ENCODE measurements around the gene LMF1. TPM values are rescaled to one million over a fixed set of nuclear protein-coding genes. Genes with fewer than 3 reads are reported as not detected.
"Not testable (repeated sequence)": the region's sequence is repeated elsewhere in the genome, so short reads cannot be mapped to it uniquely, and the experiment has no call there.

LMF1 gene
- polyA plus RNA-seq, 2 donors: 8.2 to 17.2 TPM

DNA sequence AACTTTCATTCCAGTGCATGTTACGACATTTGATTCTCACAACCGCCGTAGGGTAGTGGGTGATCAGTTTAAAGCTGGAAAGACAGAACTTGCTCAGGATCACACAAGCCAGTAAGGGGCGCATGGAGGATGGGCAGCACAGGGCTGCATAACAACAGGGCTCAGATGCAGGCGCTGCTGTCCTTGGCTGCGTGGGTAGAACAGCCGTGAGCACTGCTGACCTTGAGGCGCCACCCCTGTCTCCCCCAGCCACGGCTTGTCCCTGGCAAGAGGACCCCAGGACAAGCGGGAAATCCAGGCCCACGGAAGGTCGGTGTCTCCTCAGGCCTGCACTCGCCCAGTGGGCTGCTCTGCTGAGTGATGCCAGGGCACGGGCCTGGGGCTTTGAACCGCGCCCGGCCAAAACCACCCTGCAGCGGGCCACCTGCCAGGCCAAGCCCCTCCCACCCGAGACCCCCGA, 84.7 kb downstream of the LMF1 start:
- Histone ChIP-seq H3K4me3 (ENCODE audit: low read depth in 1 of 2, low read length in 2 of 2) (no peak overlapping the region), H3K4me1 (ENCODE audit: control insufficient read depth in 2 of 2, insufficient read depth in 2 of 2, low read length in 1 of 2) (peaks cover 0 to 3% of the 10 kb centered on the region in 2 donors), H3K27ac (ENCODE audit: low read depth in 2 of 2, low read length in 1 of 2) (peak overlapping the region in 1 of 2 donors; percentile 26), H3K9me3 (ENCODE audit: control insufficient read depth in 2 of 2, insufficient read depth in 1 of 2, low read depth in 1 of 2, low read length in 1 of 2) (peaks cover 0 to 3% of the 10 kb centered on the region in 2 donors), H3K27me3 (ENCODE audit: control insufficient read depth in 1 of 2, insufficient read depth in 2 of 2, low read length in 2 of 2) (no peaks in the 10 kb centered on the region), H3K36me3 (ENCODE audit: control insufficient read depth in 2 of 2, insufficient read depth in 2 of 2, low read length in 1 of 2) (peaks cover 0 to 10% of the 10 kb centered on the region in 2 donors)
- 43 to 50% methylated on average over 20 of the region's 20 CpGs for WGBS, 2 donors

- Histone ChIP-seq H3K27ac (ENCODE audit: low read depth in 2 of 2, low read length in 1 of 2) (no peak overlapping the region), H3K27me3 (ENCODE audit: control insufficient read depth in 1 of 2, insufficient read depth in 2 of 2, low read length in 2 of 2) (no peaks in the 10 kb centered on the region), H3K4me3 (ENCODE audit: low read depth in 1 of 2, low read length in 2 of 2) (no peak overlapping the region), H3K36me3 (ENCODE audit: control insufficient read depth in 2 of 2, insufficient read depth in 2 of 2, low read length in 1 of 2) (peaks cover 0 to 6% of the 10 kb centered on the region in 2 donors), H3K4me1 (ENCODE audit: control insufficient read depth in 2 of 2, insufficient read depth in 2 of 2, low read length in 1 of 2) (peaks cover 0 to 3% of the 10 kb centered on the region in 2 donors), H3K9me3 (ENCODE audit: control insufficient read depth in 2 of 2, insufficient read depth in 1 of 2, low read depth in 1 of 2, low read length in 1 of 2) (peaks cover 0 to 3% of the 10 kb centered on the region in 2 donors)
- 66 to 71% methylated on average over 11 of the region's 11 CpGs for WGBS, 2 donors
Measured at GRCh38 chr16:885391-885790, 85.4 kb downstream of the LMF1 start.

- H3K9me3 ChIP-seq (ENCODE audit: control insufficient read depth in 2 of 2, insufficient read depth in 1 of 2, low read depth in 1 of 2, low read length in 1 of 2): peaks cover 0 to 3% of the 10 kb centered on the region in 2 donors
- H3K4me1 ChIP-seq (ENCODE audit: control insufficient read depth in 2 of 2, insufficient read depth in 2 of 2, low read length in 1 of 2): peaks cover 0 to 3% of the 10 kb centered on the region in 2 donors
- no peak overlapping the region for H3K27ac ChIP-seq (ENCODE audit: low read depth in 2 of 2, low read length in 1 of 2)
- peaks cover 0 to 6% of the 10 kb centered on the region in 2 donors for H3K36me3 ChIP-seq (ENCODE audit: control insufficient read depth in 2 of 2, insufficient read depth in 2 of 2, low read length in 1 of 2)
- H3K4me3 ChIP-seq (ENCODE audit: low read depth in 1 of 2, low read length in 2 of 2): no peak overlapping the region
- H3K27me3 ChIP-seq (ENCODE audit: control insufficient read depth in 1 of 2, insufficient read depth in 2 of 2, low read length in 2 of 2): no peaks in the 10 kb centered on the region
- WGBS, 2 donors: 93 to 95% methylated on average over 5 of the region's 5 CpGs
Measured at GRCh38 chr16:884232-884631, 86.6 kb downstream of the LMF1 start.

DNA sequence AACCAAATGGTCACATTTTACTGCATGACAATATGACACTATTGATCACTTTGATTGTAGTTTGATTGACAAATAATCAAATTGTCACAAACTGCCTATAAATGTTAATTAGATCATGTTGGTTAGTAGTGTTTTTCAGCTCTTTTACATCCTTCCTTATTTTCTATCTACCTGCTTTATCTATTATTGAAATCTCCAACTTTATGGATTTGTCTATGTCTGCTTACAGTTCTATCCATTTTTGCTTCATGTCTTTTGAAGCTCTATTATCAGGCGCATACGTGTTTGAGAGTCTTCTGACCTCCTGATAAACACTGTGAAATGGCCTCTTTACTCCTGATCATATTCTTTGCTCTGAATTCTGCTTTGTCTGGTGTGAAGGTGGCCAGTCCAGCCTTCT, 87.0 kb downstream of the LMF1 start:
- H3K36me3 ChIP-seq (ENCODE audit: control insufficient read depth in 2 of 2, insufficient read depth in 2 of 2, low read length in 1 of 2): peaks cover 0 to 1% of the 10 kb centered on the region in 2 donors

GRCh38 chr16:883340-883739, 87.4 kb downstream of the LMF1 start:
- no peak overlapping the region for H3K27ac ChIP-seq (ENCODE audit: low read depth in 2 of 2, low read length in 1 of 2)
- WGBS, 2 donors: 88% methylated on average over 3 of the region's 3 CpGs
- no peaks in the 10 kb centered on the region for H3K27me3 ChIP-seq (ENCODE audit: control insufficient read depth in 1 of 2, insufficient read depth in 2 of 2, low read length in 2 of 2)
- H3K4me3 ChIP-seq (ENCODE audit: low read depth in 1 of 2, low read length in 2 of 2): no peak overlapping the region
- H3K9me3 ChIP-seq (ENCODE audit: control insufficient read depth in 2 of 2, insufficient read depth in 1 of 2, low read depth in 1 of 2, low read length in 1 of 2): peaks cover 0 to 3% of the 10 kb centered on the region in 2 donors
- H3K4me1 ChIP-seq (ENCODE audit: control insufficient read depth in 2 of 2, insufficient read depth in 2 of 2, low read length in 1 of 2): peaks cover 0 to 3% of the 10 kb centered on the region in 2 donors
- H3K36me3 ChIP-seq (ENCODE audit: control insufficient read depth in 2 of 2, insufficient read depth in 2 of 2, low read length in 1 of 2): no peaks in the 10 kb centered on the region

More for the DNA sequence above, 87.0 kb downstream of the LMF1 start:
- H3K9me3 ChIP-seq (ENCODE audit: control insufficient read depth in 2 of 2, insufficient read depth in 1 of 2, low read depth in 1 of 2, low read length in 1 of 2): peaks cover 0 to 3% of the 10 kb centered on the region in 2 donors
- peaks cover 0 to 3% of the 10 kb centered on the region in 2 donors for H3K4me1 ChIP-seq (ENCODE audit: control insufficient read depth in 2 of 2, insufficient read depth in 2 of 2, low read length in 1 of 2)
- H3K4me3 ChIP-seq (ENCODE audit: low read depth in 1 of 2, low read length in 2 of 2): no peak overlapping the region
- 96 to 97% methylated on average over 2 of the region's 2 CpGs for WGBS, 2 donors
- H3K27ac ChIP-seq (ENCODE audit: low read depth in 2 of 2, low read length in 1 of 2): no peak overlapping the region
- H3K27me3 ChIP-seq (ENCODE audit: control insufficient read depth in 1 of 2, insufficient read depth in 2 of 2, low read length in 2 of 2): no peaks in the 10 kb centered on the region

DNA sequence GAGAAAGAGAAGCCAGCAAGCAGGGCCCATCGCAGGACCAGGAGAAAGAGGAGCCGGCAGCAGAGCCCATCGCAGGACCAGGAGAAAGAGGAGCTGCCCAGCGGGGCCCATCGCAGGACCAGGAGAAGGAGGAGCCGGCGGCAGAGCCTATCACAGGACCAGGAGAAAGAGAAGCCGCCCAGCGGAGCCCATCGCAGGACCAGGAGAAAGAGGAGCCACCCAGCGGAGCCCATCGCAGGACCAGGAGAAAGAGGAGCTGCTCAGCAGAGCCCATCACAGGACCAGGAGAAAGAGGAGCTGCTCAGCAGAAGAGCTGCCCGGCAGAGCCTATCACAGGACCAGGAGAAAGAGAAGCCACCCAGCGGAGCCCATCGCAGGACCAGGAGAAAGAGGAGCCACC, 88.1 kb downstream of the LMF1 start:
- not testable (repeated sequence) for H3K36me3 ChIP-seq (ENCODE audit: control insufficient read depth in 2 of 2, insufficient read depth in 2 of 2, low read length in 1 of 2)
- WGBS, 2 donors: 96 to 97% methylated on average over 15 of the region's 15 CpGs

GRCh38 chr16:882256-882655, 88.5 kb downstream of the LMF1 start:
- Histone ChIP-seq H3K9me3 (ENCODE audit: control insufficient read depth in 2 of 2, insufficient read depth in 1 of 2, low read depth in 1 of 2, low read length in 1 of 2) (peaks cover 0 to 3% of the 10 kb centered on the region in 2 donors), H3K27me3 (ENCODE audit: control insufficient read depth in 1 of 2, insufficient read depth in 2 of 2, low read length in 2 of 2) (no peaks in the 10 kb centered on the region), H3K4me3 (ENCODE audit: low read depth in 1 of 2, low read length in 2 of 2) (no peak overlapping the region), H3K36me3 (ENCODE audit: control insufficient read depth in 2 of 2, insufficient read depth in 2 of 2, low read length in 1 of 2) (no peaks in the 10 kb centered on the region), H3K4me1 (ENCODE audit: control insufficient read depth in 2 of 2, insufficient read depth in 2 of 2, low read length in 1 of 2) (peaks cover 0 to 3% of the 10 kb centered on the region in 2 donors), H3K27ac (ENCODE audit: low read depth in 2 of 2, low read length in 1 of 2) (no peak overlapping the region)
- 85 to 93% methylated on average over 7 of the region's 7 CpGs for WGBS, 2 donors

More for the DNA sequence above, 88.1 kb downstream of the LMF1 start:
- not testable (repeated sequence) for H3K9me3 ChIP-seq (ENCODE audit: control insufficient read depth in 2 of 2, insufficient read depth in 1 of 2, low read depth in 1 of 2, low read length in 1 of 2); H3K27me3 ChIP-seq (ENCODE audit: control insufficient read depth in 1 of 2, insufficient read depth in 2 of 2, low read length in 2 of 2); H3K4me1 ChIP-seq (ENCODE audit: control insufficient read depth in 2 of 2, insufficient read depth in 2 of 2, low read length in 1 of 2); H3K4me3 ChIP-seq (ENCODE audit: low read depth in 1 of 2, low read length in 2 of 2); H3K27ac ChIP-seq (ENCODE audit: low read depth in 2 of 2, low read length in 1 of 2)

- peaks cover 0 to 3% of the 10 kb centered on the region in 2 donors for H3K9me3 ChIP-seq (ENCODE audit: control insufficient read depth in 2 of 2, insufficient read depth in 1 of 2, low read depth in 1 of 2, low read length in 1 of 2)
- no peaks in the 10 kb centered on the region for H3K36me3 ChIP-seq (ENCODE audit: control insufficient read depth in 2 of 2, insufficient read depth in 2 of 2, low read length in 1 of 2)
- 87 to 88% methylated on average over 21 of the region's 21 CpGs for WGBS, 2 donors
- H3K27ac ChIP-seq (ENCODE audit: low read depth in 2 of 2, low read length in 1 of 2): no peak overlapping the region
- no peak overlapping the region for H3K4me3 ChIP-seq (ENCODE audit: low read depth in 1 of 2, low read length in 2 of 2)
- no peaks in the 10 kb centered on the region for H3K27me3 ChIP-seq (ENCODE audit: control insufficient read depth in 1 of 2, insufficient read depth in 2 of 2, low read length in 2 of 2)
- H3K4me1 ChIP-seq (ENCODE audit: control insufficient read depth in 2 of 2, insufficient read depth in 2 of 2, low read length in 1 of 2): peaks cover 0 to 3% of the 10 kb centered on the region in 2 donors
Measured at GRCh38 chr16:881219-882097, 89.3 kb downstream of the LMF1 start.

- Histone ChIP-seq H3K4me1 (ENCODE audit: control insufficient read depth in 2 of 2, insufficient read depth in 2 of 2, low read length in 1 of 2) (no peaks in the 10 kb centered on the region), H3K27me3 (ENCODE audit: control insufficient read depth in 1 of 2, insufficient read depth in 2 of 2, low read length in 2 of 2) (no peaks in the 10 kb centered on the region), H3K36me3 (ENCODE audit: control insufficient read depth in 2 of 2, insufficient read depth in 2 of 2, low read length in 1 of 2) (peaks cover 0 to 5% of the 10 kb centered on the region in 2 donors), H3K27ac (ENCODE audit: low read depth in 2 of 2, low read length in 1 of 2) (no peak overlapping the region), H3K9me3 (ENCODE audit: control insufficient read depth in 2 of 2, insufficient read depth in 1 of 2, low read depth in 1 of 2, low read length in 1 of 2) (peaks cover 0 to 3% of the 10 kb centered on the region in 2 donors), H3K4me3 (ENCODE audit: low read depth in 1 of 2, low read length in 2 of 2) (no peak overlapping the region)
- WGBS, 2 donors: 92 to 93% methylated on average over 23 of the region's 23 CpGs
Measured at GRCh38 chr16:880471-881171, 90.2 kb downstream of the LMF1 start.
